PC-3 (cell line): Measurements from ENCODE around the gene ZNF524. TPM values are rescaled to one million over a fixed set of nuclear protein-coding genes. Genes with fewer than 3 reads are reported as not detected.

Source experiments
- ATAC-seq: fragments of 200-7000 bp; cut with Tn5 transposase; 2 replicates; pipeline ENCODE4 v1.9.1; 2020; ENCODE audit warnings: mild to moderate bottlenecking, moderate library complexity
- BruUV-seq: library from RNA; stranded (reverse); fragments of 400-500 nt; replicated peaks from 2 replicates; lab custom pipeline; 2021; lab: Mats Ljungman, UMichigan
- CTCF ChIA-PET: fragments of 300-600 bp; sonication (Branson Sonifier 250); formaldehyde crosslinking; loops from one replicate; lab custom pipeline; 2022; ENCODE audit warnings: antibody characterized with exemption; lab: Charles Lee
- POLR2A ChIA-PET: fragments of 300-600 bp; sonication (Branson Sonifier 250); formaldehyde crosslinking; loops from one replicate; lab custom pipeline; 2022; ENCODE audit warnings: antibody characterized with exemption; ENCODE audit not compliant: unreplicated experiment; lab: Charles Lee
- DNase-seq: peaks from one replicate; pipeline ENCODE4 v3.0.0-alpha.2; 2015
- H2AFZ ChIP-seq: fragments of 300-600 bp; sonication (generic); 2 replicates; pipeline ENCODE4 v1.6.0; 2016; ENCODE audit warnings: antibody characterized with exemption, low read length
- H3F3A ChIP-seq: fragments of 300-600 bp; sonication (generic); one replicate; pipeline ENCODE4 v1.6.0; 2017; ENCODE audit warnings: antibody characterized with exemption, low read length, control low read depth, mild to moderate bottlenecking; ENCODE audit not compliant: unreplicated experiment
- H3K27ac ChIP-seq: fragments of 300-600 bp; sonication (generic); 2 replicates; pipeline ENCODE4 v1.5.1; 2016; ENCODE audit warnings: mild to moderate bottlenecking, low read length
- H3K27me3 ChIP-seq: fragments of 300-600 bp; sonication (generic); 2 replicates; pipeline ENCODE4 v1.6.1; 2016; ENCODE audit warnings: low read length, mixed read lengths
- H3K36me3 ChIP-seq: fragments of 300-600 bp; sonication (generic); 2 replicates; pipeline ENCODE4 v1.6.1; 2016; ENCODE audit warnings: low read depth, mixed run types, low read length, mixed read lengths
- H3K4me1 ChIP-seq: fragments of 300-600 bp; sonication (generic); 2 replicates; pipeline ENCODE4 v1.5.1; 2016; ENCODE audit warnings: low read length; ENCODE audit not compliant: insufficient read depth
- H3K4me2 ChIP-seq: fragments of 300-600 bp; sonication (generic); 2 replicates; pipeline ENCODE4 v1.6.0; 2016; ENCODE audit warnings: low read length
- H3K4me3 ChIP-seq: fragments of 300-600 bp; sonication (generic); 2 replicates; pipeline ENCODE4 v1.5.1; 2016; ENCODE audit warnings: mild to moderate bottlenecking, low read length, mixed read lengths
- H3K79me2 ChIP-seq: fragments of 300-600 bp; sonication (generic); 2 replicates; pipeline ENCODE4 v1.6.1; 2017; ENCODE audit warnings: low read length, mixed read lengths
- H3K9ac ChIP-seq: fragments of 300-600 bp; sonication (generic); 2 replicates; pipeline ENCODE4 v1.6.0; 2016; ENCODE audit warnings: mild to moderate bottlenecking, low read length
- H3K9me2 ChIP-seq: fragments of 300-600 bp; sonication (generic); replicated peaks from 2 replicates; pipeline ENCODE4 v1.6.1; 2016; ENCODE audit warnings: mixed run types, low read length, mixed read lengths
- H3K9me3 ChIP-seq: fragments of 300-600 bp; sonication (generic); 2 replicates; pipeline ENCODE4 v1.6.1; 2016; ENCODE audit warnings: low read length, mixed read lengths
- H4K20me1 ChIP-seq: fragments of 300-600 bp; sonication (generic); 2 replicates; pipeline ENCODE4 v1.6.1; 2016; ENCODE audit warnings: low read length, mixed read lengths
- CTCF ChIP-seq: fragments of 300-600 bp; sonication (generic); conservative IDR thresholded peaks from 2 replicates; pipeline ENCODE4 v1.5.1; 2017; ENCODE audit warnings: antibody characterized with exemption, low read depth, mild to moderate bottlenecking, low read length
- EZH2 ChIP-seq: fragments of 300-600 bp; sonication (generic); IDR thresholded peaks from one replicate; pipeline ENCODE4 v1.6.1; 2017; ENCODE audit warnings: antibody characterized with exemption, mild to moderate bottlenecking, low read length; ENCODE audit not compliant: unreplicated experiment
- EZH2phosphoT487 ChIP-seq: fragments of 300-600 bp; sonication (generic); IDR thresholded peaks from 2 replicates; pipeline ENCODE4 v1.6.1; 2018; ENCODE audit warnings: mild to moderate bottlenecking, antibody characterized with exemption, low read length, borderline replicate concordance
- intact Hi-C: fragments of 100-400 bp; cut with micrococcal nuclease; formaldehyde crosslinking; loops from 2 replicates; pipeline ENCODE4 v1.9.0; 2023
- total RNA-seq: library from RNA; depleted of rRNA; stranded (reverse); fragments of >200 nt; gene quantifications from 2 replicates; pipeline ENCODE4 v1.2.3, GENCODE V29; 2014

ZNF524 gene
- total RNA-seq, 1 experiment from 2014 or later, result 27.7 TPM

- TF ChIP-seq CTCF, result no peak
- no peak for TF ChIP-seq EZH2phosphoT487
- TF ChIP-seq EZH2, result no peak
- no peak overlapping the region for H3K27ac ChIP-seq
These were observed 45.4 kb downstream of the ZNF524 start for GRCh38 chr19:55645512-55645881.

GRCh38 chr19:55646889-55647731 is 47.0 kb downstream of the ZNF524 start:
- BruUV-seq, result TSS peak; percentile 4
- intact Hi-C loops, result no loop called here
- peaks cover 14% of the 10 kb centered on the region for H3K36me3 ChIP-seq
- H3K9me3 ChIP-seq, result no peaks in the 10 kb centered on the region
- CTCF ChIA-PET, result interaction anchor here (0.7 to 0.9 kb wide), 3 partner anchors 10 to 47 kb away, joined by 3 to 4 read pairs (median 4); partner anchors contain the start of gene ZNF865
- H3K4me1 ChIP-seq, result peaks cover 39% of the 10 kb centered on the region
- H3K79me2 ChIP-seq, result peaks cover 49% of the 10 kb centered on the region
- no peaks in the 10 kb centered on the region for H3K27me3 ChIP-seq
- peaks cover 5% of the 10 kb centered on the region for H3F3A ChIP-seq
- H3K4me2 ChIP-seq, result peak overlapping the region; percentile 98
- 0 out of 2 replicates have a peak, but pooled peaks cover 4% of the 10 kb centered on the region for H4K20me1 ChIP-seq
- TF ChIP-seq CTCF (no peak), EZH2phosphoT487 (no peak), EZH2 (no peak)
- no peaks in the 10 kb centered on the region for H3K9me2 ChIP-seq
- peak overlapping the region; percentile 95 for H3K4me3 ChIP-seq
- H3K27ac ChIP-seq, result no peak overlapping the region
- POLR2A ChIA-PET, result interaction anchor here (0.6 kb wide), 2 partner anchors 523 to 668 kb away, joined by 3 to 4 read pairs; no protein-coding TSS in a partner anchor
- DNase-seq (peak; percentile 35), ATAC-seq (no peak)
- peak overlapping the region; percentile 86 for H2AFZ ChIP-seq
- H3K9ac ChIP-seq, result peak overlapping the region; percentile 86

More at GRCh38 chr19:55645512-55645881, 45.4 kb downstream of the ZNF524 start:
- H3F3A ChIP-seq, result peaks cover 5% of the 10 kb centered on the region
- CTCF ChIA-PET, result no interaction called here
- no peaks in the 10 kb centered on the region for H3K9me3 ChIP-seq
- ATAC-seq (no peak), DNase-seq (no peak)
- H3K9me2 ChIP-seq, result no peaks in the 10 kb centered on the region
- H2AFZ ChIP-seq, result no peak overlapping the region
- POLR2A ChIA-PET, result no interaction called here
- H3K4me2 ChIP-seq, result peak overlapping the region; percentile 85
- H3K36me3 ChIP-seq, result peaks cover 14% of the 10 kb centered on the region
- H3K27me3 ChIP-seq, result no peaks in the 10 kb centered on the region
- intact Hi-C loops, result no loop called here
- 0 out of 2 replicates have a peak, but pooled peaks cover 4% of the 10 kb centered on the region for H4K20me1 ChIP-seq
- peak overlapping the region; percentile 95; the same call in 1 of the 2 replicates for H3K9ac ChIP-seq
- peaks cover 40% of the 10 kb centered on the region for H3K4me1 ChIP-seq
- H3K79me2 ChIP-seq, result peaks cover 58% of the 10 kb centered on the region
- peak overlapping the region; percentile 96 for H3K4me3 ChIP-seq
- BruUV-seq, result no TSS peak
